Cortex of kidney (tissue), 1 donor: ENCODE measurements around the gene KANSL1.

Experiments
- DNase-seq: peaks from one replicate; lab custom pipeline; 2025; lab: John Stamatoyannopoulos, UW

Gene KANSL1

DNA sequence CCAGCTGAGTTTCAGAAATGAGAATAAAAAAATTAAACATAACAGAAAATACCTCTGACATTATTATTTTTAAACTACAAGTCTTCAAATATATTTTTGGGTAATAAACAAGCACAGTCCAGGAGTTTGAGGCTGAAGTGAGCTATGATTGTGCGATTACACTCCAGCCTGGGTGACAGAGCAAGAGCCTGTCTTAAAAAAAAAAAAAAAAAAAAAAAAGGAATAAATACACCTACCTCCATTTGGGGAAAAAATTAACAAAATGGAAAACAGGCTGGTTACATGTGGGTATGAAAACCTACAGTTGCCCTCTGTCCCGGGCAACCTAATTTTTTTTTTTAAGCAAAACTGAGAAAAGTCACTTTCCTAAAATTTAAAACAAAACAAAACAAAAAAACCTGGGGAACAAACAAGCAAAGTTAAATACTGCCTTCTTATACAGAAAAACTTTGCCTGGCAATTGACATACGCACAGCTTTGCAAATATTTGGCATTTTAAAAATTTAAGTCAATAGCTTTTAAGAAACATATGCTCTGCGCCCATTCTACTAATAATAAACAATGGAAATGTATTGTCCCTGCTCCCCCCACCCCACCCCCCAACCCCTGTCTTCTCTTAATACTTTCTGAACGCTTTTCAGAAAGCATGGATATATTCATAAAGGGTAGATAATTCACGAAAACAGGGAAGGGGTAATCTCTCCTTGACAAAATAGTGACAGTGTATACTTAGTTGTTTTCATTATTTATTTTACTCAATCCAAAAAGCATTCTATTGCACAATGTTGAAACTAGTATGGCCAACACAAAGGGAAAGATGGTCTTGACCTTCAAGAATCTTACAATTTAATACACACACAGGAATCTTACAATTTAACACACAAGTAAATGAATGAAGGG, 112.9 kb downstream of the KANSL1 start:
- DNase-seq, result no peak

DNA sequence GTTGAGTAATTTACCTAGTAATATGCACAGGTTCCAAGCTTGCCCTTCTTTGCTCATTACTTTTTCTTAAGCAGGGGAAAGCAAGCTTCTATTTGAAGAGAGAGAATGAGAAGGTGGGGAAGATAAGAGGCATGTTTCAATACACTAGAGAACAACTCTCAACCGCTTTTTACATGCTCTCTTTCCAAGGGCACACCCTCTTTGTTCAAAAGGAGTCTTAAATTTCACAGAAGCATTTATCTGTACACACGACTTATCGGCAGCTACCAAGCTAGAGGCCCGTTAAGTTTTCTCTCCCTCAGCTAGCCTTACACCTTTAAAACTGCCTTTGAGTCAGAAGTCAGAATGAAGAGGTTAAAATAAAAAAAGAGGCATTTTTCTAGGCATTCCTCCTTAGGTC, 114.6 kb downstream of the KANSL1 start:
- DNase-seq, result no peak

DNA sequence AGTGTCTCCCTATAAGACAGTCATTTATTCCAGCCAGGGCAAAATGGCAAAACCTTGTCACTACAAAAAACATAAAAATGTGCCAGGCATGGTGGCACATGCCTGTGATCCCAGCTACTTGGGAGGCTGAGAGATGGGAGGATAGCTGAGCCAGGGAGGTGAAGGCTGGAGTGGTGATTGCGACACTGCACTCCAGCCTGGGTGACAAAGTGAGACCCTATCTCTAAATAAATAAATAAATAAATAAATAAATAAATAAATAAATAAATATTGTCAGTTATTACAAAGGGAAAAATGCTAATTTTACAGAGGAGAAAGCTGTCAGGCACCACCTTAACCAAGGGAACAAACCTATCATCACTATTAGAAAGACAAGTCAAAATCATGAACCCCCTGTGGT, 118.7 kb downstream of the KANSL1 start:
- DNase-seq, result no peak

DNA sequence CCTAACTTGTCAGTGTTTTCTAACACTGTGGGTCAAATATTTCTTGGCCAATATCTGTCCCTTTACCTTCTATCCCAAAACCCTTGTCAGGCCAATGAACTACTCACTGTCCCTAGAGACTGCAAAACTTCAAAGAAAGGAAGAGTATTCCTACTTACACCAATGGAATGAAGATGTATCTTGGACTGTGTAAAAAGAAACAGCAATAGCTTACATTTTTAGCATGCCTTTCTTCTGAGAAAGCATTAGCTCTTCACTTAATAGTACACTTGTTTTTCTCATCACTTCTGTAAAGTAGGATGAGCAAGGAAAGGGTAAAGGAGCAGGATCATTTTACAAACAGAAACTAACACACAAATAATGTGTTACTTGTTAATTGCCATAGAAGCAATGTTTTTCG, 120.2 kb downstream of the KANSL1 start:
- DNase-seq, result no peak

DNA sequence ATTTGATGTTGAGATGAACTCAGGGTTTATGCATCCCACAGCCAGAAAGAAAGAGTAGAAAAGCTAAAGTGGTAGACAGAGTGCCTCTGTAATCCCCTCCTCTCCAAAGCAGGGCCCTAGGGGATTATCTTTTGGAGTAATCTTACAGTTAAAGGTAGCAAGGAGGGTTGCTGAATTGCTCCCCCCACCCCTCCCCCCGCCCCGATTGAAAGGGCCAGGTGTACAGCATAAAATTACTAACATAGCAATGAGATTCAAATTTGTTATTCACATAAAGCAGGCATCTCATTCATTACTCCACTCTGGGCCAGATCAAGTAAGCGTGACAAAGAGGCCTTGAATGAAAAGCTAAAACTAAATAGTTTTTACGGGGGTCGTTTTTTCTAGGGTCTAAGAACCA, 121.4 kb downstream of the KANSL1 start:
- no peak for DNase-seq

DNA sequence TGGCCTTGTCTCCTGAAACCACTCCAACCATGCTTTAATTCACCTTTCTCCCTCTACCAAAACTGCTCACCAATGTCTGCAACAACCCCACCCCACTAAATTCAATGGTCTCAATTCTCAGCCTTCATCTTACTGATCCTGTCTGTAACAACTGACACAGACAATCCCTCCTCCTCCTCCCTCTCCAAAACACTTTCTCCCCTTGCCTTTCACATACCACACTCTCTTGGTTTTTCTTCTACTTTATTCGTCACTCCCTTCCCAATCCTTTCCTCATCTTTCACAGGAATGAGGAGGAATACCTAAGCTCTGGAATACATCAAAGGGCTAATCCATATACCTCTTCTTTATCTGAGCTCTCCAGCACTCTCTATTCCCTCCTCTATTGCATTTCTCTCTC, 128.8 kb downstream of the KANSL1 start:
- DNase-seq, result no peak

DNA sequence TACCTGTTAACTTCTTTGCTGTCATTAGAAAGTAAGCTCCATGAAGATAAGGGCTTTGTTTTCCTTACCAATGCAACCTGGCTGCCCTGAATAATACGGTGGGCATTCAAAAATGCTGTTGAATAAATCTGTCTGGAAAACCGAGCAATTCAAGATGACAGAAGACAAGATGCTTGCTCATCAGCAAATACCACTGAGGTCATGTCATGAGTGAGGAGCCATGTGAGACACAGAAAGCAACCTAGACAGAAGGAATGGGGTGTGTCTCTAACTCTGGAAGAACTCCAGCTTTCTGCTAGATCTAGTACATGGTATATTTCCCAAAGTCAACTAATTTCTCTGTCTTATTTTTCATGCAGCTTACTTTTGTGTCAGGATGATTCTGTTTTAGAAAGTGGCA, 130.0 kb downstream of the KANSL1 start:
- DNase-seq, result no peak

DNA sequence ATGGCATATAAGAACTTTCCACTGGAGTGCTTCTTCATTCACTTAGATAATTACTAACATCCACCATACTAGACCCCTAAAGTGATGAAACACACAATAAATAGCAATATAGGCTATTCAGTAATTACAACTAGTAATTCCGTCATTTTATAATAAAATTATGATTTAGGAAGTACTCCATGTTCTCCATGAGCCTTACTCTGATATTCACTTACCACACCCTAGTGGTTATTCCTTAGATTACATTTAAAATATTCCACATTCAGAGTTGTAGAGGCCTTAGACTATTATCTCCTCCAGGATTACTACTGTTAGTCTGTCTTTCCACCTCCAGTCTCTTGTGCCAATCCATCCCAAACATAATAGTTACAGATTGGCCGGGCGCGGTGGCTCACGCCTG, 131.8 kb downstream of the KANSL1 start:
- DNase-seq, result no peak

DNA sequence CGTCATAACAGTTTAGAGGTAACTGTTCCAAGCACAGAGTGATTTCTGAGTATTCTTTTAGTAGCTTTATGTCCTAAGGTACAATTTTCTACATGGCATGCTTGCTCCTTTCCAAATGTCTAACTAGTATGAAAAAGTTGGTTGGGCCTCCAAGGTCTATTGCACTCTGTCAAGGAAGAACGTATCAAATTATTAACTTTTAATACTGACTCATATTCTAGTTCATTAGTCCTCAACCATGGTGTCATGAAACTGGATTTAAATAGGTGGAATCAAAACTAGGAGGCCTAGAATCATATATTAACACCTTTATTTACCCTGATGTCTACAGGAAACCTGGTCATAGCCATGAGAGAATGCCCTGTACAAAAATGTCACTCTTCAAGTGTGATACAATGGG, 132.8 kb downstream of the KANSL1 start:
- no peak for DNase-seq

DNA sequence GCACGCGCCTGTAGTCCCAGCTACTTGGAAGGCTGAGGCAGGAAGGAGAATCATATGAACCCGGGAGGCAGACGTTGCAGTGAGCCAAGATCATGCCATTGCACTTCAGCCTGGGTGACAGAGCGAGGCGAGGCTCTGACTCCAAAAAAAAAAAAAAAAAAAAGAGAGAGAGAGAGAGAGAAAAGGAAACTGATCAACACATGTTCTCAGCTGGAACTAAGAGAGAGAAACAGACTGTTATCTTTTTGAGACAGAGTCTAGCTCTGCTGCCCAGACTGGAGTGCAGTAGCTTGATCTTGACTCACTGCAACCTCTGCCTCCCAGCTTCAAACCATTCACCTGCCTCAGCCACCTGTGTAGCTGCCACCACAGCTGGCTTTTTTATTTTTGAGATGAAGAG, 133.7 kb downstream of the KANSL1 start:
- DNase-seq, result no peak

DNA sequence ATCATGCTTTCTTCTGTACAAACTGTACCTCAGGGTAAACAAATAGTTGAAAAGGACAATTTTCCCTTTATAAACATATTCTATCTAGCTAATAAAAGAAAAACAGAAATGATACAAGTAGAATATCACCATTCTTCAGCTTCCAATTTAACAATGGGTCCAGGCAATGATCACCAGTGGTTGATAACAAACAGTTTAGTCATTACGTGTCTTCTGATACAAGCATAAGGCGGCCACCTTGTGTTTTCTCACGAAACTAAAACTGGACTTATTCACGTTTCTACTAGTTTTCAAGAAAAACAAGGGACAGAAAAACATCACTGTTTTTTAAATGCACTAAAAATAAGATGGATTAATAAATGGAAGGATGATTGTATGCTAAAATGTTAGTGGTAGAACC, 135.9 kb downstream of the KANSL1 start:
- no peak for DNase-seq

DNA sequence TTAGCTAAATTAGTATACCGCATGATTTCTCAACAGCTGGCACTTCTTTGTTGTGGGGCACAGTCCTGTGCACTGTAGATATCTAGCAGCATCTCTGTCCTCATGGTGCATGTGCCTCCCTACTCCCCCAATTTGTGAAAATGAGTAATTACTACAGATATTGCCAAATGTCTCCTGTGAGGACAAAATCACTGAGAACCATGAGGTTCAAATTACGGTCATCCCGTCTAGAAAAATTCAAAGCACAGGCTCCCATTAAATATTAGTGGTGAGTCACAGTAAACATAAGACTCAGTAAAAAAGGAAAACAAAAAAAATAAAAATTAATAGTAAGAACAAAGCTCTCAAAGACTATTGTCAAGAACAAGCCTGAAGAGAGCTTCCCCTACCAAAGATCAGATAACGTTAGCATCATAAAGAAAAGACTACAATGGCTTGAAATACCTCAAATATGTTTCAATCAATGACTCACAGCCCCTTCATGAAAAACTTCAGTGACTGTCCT, 136.4 kb downstream of the KANSL1 start:
- no peak for DNase-seq

DNA sequence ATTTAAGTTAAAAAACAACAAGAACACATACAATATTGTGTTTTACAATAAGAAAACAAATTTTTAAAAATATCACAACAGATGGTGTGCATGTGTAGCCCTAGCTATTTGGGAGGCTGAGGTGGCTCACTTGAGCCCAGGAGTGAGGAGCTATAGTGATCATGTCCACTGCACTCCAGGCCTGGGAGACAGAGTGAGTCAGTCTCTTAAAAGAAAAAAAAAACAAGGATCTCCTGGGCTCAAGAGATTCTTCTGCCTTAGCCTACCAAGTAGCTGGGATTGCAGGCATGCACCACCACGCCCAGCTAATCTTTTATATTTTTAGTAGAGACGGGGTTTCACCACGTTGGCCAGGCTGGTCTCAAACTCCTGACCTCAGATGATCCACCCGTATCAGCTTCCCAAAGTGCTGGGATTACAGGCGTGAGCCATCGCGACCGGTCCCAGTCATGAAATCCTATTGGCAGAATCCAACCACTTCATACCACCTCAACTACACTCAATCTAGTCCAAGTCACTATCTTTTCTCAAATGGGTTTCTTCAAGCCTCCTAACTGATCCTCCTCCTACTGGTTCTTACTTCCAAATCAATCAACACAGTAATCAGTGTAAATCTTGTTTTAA, 139.2 kb downstream of the KANSL1 start:
- DNase-seq, result no peak

DNA sequence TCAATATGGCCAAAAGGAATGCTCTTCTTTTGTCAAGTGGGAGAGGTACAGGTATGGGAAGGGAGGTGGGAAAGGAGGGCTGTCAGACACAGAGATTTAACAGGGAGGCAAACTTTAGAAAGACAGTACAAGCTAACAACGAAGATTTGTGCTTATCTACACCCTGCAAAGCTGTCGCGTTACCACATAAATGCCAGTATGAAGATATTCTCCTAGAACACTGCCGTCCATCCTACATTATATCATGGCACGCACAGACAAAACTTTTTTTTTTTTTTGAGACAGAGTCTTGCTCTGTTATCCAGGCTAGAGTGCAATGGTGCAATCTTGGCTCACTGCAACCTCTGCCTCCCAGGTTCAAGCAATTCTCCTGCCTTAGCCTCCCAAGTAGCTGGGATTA, 143.6 kb downstream of the KANSL1 start:
- DNase-seq, result no peak

DNA sequence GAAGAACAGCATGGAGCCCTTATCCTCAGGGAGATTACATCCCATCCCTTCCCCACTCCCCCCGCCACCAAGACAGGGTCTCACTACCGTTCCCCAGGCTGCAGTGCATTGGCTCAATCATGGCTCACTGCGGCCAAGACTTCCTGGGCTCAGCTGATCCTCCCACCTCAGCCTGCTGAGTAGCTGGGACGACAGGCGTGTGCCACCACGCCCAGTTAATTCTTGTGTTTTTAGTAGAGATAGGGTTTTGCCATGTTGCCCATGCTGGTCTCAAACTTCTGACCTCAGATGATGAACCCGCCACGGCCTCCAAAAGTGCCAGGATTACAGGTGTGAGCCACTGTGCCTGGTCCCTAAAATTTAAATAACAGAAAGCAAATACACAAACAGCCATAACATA, 145.4 kb downstream of the KANSL1 start:
- DNase-seq, result no peak

DNA sequence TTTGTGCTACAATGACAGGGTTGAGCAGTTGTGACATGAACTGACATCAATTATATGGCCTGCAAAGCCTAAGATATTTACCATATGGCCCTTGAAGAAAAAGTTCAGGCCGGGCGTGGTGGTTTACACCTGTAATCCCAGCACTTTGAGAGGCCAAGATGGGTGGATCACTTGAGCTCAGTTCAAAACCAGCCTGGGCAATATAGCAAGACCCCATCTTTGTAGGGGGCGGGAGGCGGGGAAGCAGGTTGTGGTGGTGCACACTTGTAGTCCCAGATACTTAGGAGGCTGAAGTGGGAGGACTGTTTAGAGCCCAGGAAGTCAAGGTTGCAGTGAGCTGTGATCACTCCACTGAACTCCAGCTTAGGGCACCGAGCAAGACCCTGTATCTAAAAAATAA, 145.8 kb downstream of the KANSL1 start:
- no peak for DNase-seq

DNA sequence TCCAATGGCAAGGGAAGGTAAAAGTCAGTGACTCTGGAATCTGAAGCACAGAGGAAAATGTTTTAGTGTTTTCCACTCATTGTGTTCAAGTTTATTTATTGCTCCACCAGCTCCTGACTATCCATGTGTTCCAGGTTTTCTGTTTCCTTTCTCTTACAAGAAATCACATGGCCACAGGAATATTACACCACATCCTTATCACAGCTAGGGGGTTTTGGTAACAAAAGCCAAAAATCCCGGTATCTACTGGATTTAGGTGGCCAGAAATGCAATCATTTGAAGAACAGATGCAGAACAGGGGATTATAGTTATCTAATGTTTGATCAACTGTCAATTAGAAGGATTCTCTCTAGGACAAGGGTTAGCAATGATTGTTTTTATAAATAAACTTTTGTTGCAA, 146.3 kb downstream of the KANSL1 start:
- no peak for DNase-seq

DNA sequence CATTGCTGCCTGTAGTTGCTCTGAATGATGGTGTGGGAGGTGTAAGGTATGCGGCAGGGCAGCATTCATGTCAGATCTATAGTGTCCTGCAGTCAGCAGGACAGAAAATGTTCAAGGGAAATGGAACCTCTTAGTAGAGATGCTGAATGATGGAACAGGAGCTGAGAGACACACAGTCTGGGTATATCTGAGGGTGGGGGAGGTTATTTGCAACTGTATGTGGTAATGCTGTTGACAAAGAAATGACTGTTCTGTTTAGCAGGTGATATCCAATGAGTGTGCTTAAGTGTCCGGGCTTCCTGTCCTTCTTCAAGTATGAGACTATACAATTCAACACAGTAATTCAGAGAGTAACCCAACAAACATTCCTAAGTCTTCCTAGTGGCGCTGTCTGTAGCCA, 147.6 kb downstream of the KANSL1 start:
- no peak for DNase-seq

DNA sequence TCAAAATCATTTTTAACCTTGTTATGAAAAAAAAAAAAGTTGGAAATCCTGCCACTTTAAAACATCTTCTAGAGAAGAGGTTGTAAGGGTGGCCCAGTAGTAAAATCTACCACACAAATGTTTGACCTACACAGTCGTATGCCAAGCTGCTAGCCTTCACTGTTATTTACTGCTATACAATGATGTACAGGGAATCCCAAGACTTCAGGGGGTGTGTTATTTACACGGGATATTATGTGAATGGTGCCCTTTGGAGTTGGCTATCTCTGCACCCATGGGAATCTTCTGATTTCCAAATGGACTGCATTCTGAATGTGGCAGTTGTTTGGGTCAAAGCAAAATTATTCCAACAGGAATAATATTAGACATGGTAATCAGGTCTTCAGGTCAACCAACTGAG, 148.2 kb downstream of the KANSL1 start:
- DNase-seq, result no peak

DNA sequence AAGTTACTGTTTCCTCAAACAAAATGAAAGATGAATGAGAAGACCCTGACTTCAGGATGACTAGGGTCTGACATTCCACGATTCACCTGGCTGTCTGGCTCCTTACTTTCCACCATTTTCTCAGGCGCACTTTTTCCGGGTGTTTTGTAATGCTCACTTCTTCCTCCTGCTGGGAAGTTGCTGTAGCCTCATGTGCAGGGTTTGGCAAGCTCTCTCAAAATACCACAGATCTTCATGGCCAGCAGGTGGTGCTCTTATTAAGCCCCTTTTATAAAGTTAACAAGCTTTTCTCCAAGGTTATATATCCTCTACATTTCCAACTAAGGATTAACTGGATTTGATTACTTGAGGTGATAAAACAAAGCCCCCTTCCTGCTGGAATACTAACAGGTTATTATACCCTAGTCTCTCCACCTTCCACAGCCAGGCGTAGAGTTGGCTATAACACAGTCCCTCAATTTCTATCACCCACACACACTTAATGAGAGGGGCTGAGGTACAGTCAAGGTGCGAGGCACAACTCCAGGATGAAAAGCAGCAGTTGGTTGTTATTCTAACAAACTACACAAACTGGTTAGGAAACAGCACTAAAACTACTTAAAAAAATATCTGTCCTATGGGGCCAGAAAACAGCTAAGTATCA, 148.8 kb downstream of the KANSL1 start:
- no peak for DNase-seq

DNA sequence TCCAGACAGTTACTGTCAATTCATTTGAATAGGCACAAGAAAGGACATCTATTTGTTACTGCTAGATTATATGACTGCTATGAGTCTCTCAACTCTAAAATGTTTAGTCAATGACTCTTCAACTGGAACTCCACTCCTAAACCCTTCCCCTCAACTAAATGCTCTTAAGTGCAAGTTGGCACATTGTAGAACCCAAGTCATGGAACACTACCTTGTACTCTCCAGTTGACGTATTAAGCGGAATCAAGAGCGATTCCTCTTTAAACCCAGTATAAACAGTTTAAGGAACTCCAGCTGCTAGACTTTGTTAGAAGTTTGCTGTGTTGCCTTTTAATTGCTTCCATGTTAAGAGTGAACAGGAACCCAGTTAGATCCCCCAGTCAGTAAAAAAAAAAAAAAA, 149.6 kb downstream of the KANSL1 start:
- no peak for DNase-seq

DNA sequence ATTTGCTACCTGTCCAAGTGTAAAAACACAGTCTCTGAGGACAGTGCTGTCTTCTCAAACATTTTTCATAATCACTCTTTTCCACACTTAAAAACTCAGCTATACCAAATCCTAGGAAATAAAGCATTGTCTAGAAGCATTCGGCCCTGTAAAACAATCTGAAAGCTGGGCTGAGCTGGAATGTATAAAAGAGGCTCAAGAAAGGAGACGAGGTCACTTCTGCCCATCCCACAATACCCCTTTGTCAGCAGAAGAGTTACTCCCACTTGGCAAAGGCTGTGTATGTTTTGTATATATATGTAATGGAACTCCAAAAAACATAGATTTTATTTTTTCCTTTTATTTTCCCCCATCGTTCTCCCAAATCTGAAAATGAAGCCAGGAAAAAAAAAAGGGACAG, 150.3 kb downstream of the KANSL1 start:
- DNase-seq, result no peak

DNA sequence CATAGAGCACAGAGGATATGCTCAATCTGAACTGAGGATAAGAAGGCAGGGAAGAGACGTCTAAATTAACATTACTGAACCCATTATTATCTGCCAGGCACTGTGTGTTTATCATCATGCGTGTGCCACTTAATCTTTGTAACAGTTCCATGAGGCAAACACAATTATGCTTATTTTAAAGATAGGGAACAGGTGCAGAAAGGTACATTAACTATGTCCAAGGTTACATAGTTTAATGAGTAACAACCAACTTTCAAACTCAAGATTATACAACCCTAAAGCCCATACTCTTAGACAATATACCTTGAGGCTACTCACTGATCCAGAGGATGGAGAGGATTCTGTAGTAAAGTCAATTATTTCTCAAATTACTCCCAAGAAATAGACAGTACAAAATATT, 151.0 kb downstream of the KANSL1 start:
- no peak for DNase-seq
